Neuronal stem cell (in vitro differentiated cells): ENCODE results near the gene SMIM13.

ENCODE experiments used
- DNase-seq: peaks from one replicate; pipeline ENCODE4 v3.0.0-alpha.2; 2013; ENCODE audit warnings: low spot score
- H2AFZ ChIP-seq: one replicate; pipeline ENCODE4 v1.6.1; 2013; ENCODE audit warnings: mild to moderate bottlenecking, low read length, inconsistent platforms
- H2AK5ac ChIP-seq: 2 replicates; pipeline ENCODE4 v1.6.1; 2013; ENCODE audit warnings: low read depth, mild to moderate bottlenecking, inconsistent platforms, low read length, moderate library complexity, mixed read lengths
- H2BK120ac ChIP-seq: 2 replicates; pipeline ENCODE4 v1.6.1; 2013; ENCODE audit warnings: low read depth, mild to moderate bottlenecking, inconsistent platforms, low read length, moderate library complexity, mixed read lengths
- H2BK12ac ChIP-seq: one replicate; pipeline ENCODE4 v1.6.1; 2013; ENCODE audit warnings: low read length, inconsistent platforms
- H2BK15ac ChIP-seq: 2 replicates; pipeline ENCODE4 v1.6.1; 2013; ENCODE audit warnings: mild to moderate bottlenecking, low read length, inconsistent platforms, mixed read lengths
- H2BK5ac ChIP-seq: one replicate; pipeline ENCODE4 v1.6.1; 2013; ENCODE audit warnings: inconsistent platforms, mild to moderate bottlenecking, low read length, moderate library complexity
- H3K14ac ChIP-seq: one replicate; pipeline ENCODE4 v1.6.1; 2013; ENCODE audit warnings: low read length, inconsistent platforms
- H3K18ac ChIP-seq: 2 replicates; pipeline ENCODE4 v1.6.1; 2013; ENCODE audit warnings: low read length, inconsistent platforms
- H3K23ac ChIP-seq: 2 replicates; pipeline ENCODE4 v1.6.1; 2013; ENCODE audit warnings: low read depth, mild to moderate bottlenecking, mixed read lengths, low read length, inconsistent platforms; ENCODE audit not compliant: poor library complexity
- H3K27ac ChIP-seq: replicated peaks from 3 replicates; pipeline ENCODE4 v1.5.1; 2013; ENCODE audit warnings: low read length, inconsistent platforms
- H3K27me3 ChIP-seq, 3 experiments: 2 replicates each; pipeline ENCODE4 v1.6.1; 2013; ENCODE audit warnings: low read length in 3 of 3, mild to moderate bottlenecking in 2 of 3, inconsistent platforms in 1 of 3, low read depth in 1 of 3, mixed read lengths in 1 of 3, moderate library complexity in 1 of 3; ENCODE audit not compliant: control insufficient read depth in 3 of 3, insufficient read depth in 3 of 3
- H3K36me3 ChIP-seq, 2 donors: replicated peaks in 1 of 2; 2 replicates each; pipeline ENCODE4 v1.6.1; 2013; ENCODE audit warnings: low read length in 2 of 2; ENCODE audit not compliant: control insufficient read depth in 2 of 2, insufficient read depth in 2 of 2
- H3K4ac ChIP-seq: 2 replicates; pipeline ENCODE4 v1.6.1; 2013; ENCODE audit warnings: inconsistent platforms, mild to moderate bottlenecking, low read length, moderate library complexity
- H3K4me1 ChIP-seq, 2 donors: 1 replicate in 1 of 2; 2 replicates in 1 of 2; pipeline ENCODE4 v1.6.1; 2013; ENCODE audit warnings: low read length in 2 of 2, low read depth in 1 of 2; ENCODE audit not compliant: control insufficient read depth in 2 of 2, insufficient read depth in 1 of 2
- H3K4me2 ChIP-seq: one replicate; pipeline ENCODE4 v1.6.1; 2013; ENCODE audit warnings: mild to moderate bottlenecking, low read length, inconsistent platforms; ENCODE audit not compliant: insufficient read depth, poor library complexity, severe bottlenecking
- H3K4me3 ChIP-seq, 2 donors: 2 replicates each; pipeline ENCODE4 v1.5.1; 2013; ENCODE audit warnings: low read length in 2 of 2, mild to moderate bottlenecking in 2 of 2, inconsistent platforms in 1 of 2, moderate library complexity in 1 of 2
- H3K79me1 ChIP-seq: one replicate; pipeline ENCODE4 v1.6.1; 2013; ENCODE audit warnings: low read depth, mild to moderate bottlenecking, inconsistent platforms, low read length, moderate library complexity
- H3K9ac ChIP-seq: one replicate; pipeline ENCODE4 v1.6.1; 2013; ENCODE audit warnings: mild to moderate bottlenecking, low read depth, low read length, inconsistent platforms; ENCODE audit not compliant: poor library complexity
- H3K9me3 ChIP-seq, 2 donors: replicated peaks in 1 of 2; 2 replicates each; pipeline versions ENCODE3 to v1.6.1; 2013; ENCODE audit warnings: low read length in 2 of 2, mild to moderate bottlenecking in 2 of 2, inconsistent platforms in 1 of 2, low read depth in 1 of 2, mixed read lengths in 1 of 2, moderate library complexity in 1 of 2; ENCODE audit not compliant: control insufficient read depth in 2 of 2, insufficient read depth in 1 of 2
- H4K8ac ChIP-seq: one replicate; pipeline ENCODE4 v1.6.1; 2013; ENCODE audit warnings: low read depth, mild to moderate bottlenecking, inconsistent platforms, low read length, moderate library complexity
- H4K91ac ChIP-seq: one replicate; pipeline ENCODE4 v1.6.1; 2013; ENCODE audit warnings: low read length, low read depth, mild to moderate bottlenecking, inconsistent platforms; ENCODE audit not compliant: poor library complexity
- WGBS, 2 donors: extraction: QIAGEN DNeasy Blood & Tissue Kit; methylation state at CpG; one replicate each; pipeline ENCODE4 v1.1.7; 2013; ENCODE audit warnings: missing lambda C conversion rate in 2 of 2, mixed read lengths in 1 of 2; ENCODE audit not compliant: insufficient read length in 2 of 2, insufficient replicate concordance in 1 of 2; ENCODE audit errors: extremely low coverage in 2 of 2; 5-methylcytosine and 5-hydroxymethylcytosine counted together

SMIM13 gene

DNA sequence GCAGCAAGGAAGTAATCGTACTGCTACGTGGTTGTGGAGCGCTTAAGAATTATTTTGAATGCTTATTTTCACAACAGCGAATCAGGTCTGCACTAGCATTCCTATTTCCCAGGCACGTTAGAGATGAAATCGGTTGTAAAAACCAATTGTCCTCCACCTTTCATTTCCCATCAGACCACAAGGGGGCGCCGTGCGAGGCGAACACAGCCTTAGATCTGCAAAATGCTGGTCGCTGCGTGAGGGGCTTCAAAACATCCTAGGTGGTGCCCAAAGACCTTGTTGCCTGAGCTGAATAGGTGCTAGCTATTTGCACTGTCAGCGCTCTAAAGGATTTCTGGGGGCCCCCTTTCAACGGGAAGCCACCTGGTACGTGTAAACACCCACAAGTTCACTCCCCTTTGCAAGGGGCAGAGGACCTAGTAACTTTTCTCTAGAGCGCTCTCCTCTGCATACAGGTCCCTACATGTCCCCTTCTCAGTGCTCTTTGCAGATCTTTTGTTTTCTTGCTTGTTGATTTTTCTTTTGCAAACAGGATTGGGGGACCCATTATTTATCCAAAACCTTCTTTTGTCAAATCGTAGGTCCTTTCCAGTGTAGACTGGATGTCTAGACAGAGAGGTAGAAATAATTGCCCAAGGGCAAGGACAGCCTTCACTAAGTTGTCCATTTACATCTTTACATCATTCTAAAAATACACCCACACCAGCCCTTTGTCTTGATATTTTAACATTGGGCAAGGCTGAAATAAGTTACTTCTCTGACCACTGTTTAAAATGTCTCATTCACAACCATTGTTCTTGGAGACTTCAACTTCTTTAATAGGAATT lies 79.1 kb downstream of the SMIM13 start:
- Histone ChIP-seq H3K9ac (no peak overlapping the region), H3K18ac (peak overlapping the region; percentile 4), H3K4ac (no peak overlapping the region), H2BK15ac (no peak overlapping the region), H2BK5ac (no peak overlapping the region), H3K14ac (no peak overlapping the region), H4K91ac (no peak overlapping the region), H2AK5ac (no peak overlapping the region), H3K9me3 (peaks cover 0 to 3% of the 10 kb centered on the region in 2 donors), H3K23ac (no peak overlapping the region), H3K27ac (no peak overlapping the region), H2BK12ac (no peak overlapping the region), H3K36me3 (no peaks in the 10 kb centered on the region), H3K4me3 (no peak overlapping the region), H2AFZ (peak overlapping the region; percentile 76), H3K79me1 (no peaks in the 10 kb centered on the region), H4K8ac (no peak overlapping the region), H3K4me1 (peaks cover 2 to 8% of the 10 kb centered on the region in 2 donors), H3K4me2 (peak overlapping the region; percentile 29), H3K27me3 (no peaks in the 10 kb centered on the region), H2BK120ac (no peak overlapping the region)
- DNase-seq: peak; percentile 73
- WGBS, 2 donors: no CpG with 5 or more reads among the region's 17 CpGs

- Histone ChIP-seq H2AK5ac (peak overlapping the region; percentile 90), H3K27me3 (no peaks in the 10 kb centered on the region), H2AFZ (no peak overlapping the region), H3K36me3 (no peaks in the 10 kb centered on the region), H3K4me1 (peaks cover 2 to 6% of the 10 kb centered on the region in 2 donors), H4K8ac (no peak overlapping the region), H3K79me1 (no peaks in the 10 kb centered on the region), H3K23ac (no peak overlapping the region), H3K4me2 (no peak overlapping the region), H3K18ac (peak overlapping the region; percentile 27), H4K91ac (no peak overlapping the region), H3K4ac (no peak overlapping the region), H2BK15ac (peak overlapping the region; percentile 73), H2BK120ac (no peak overlapping the region), H3K27ac (no peak overlapping the region), H2BK5ac (no peak overlapping the region), H3K9ac (no peak overlapping the region), H3K4me3 (no peak overlapping the region), H2BK12ac (no peak overlapping the region), H3K14ac (no peak overlapping the region), H3K9me3 (peaks cover 0 to 3% of the 10 kb centered on the region in 2 donors)
- DNase-seq: no peak
- no CpG with 5 or more reads among the region's 5 CpGs for WGBS, 2 donors
Measured at GRCh38 chr6:11174242-11174611, 80.6 kb downstream of the SMIM13 start.

- no peak overlapping the region for H3K27ac ChIP-seq
Measured at GRCh38 chr6:11177271-11177670, 83.6 kb downstream of the SMIM13 start.

GRCh38 chr6:11179088-11179418 lies 85.4 kb downstream of the SMIM13 start:
- H2BK120ac ChIP-seq: no peak overlapping the region
- H3K14ac ChIP-seq: no peak overlapping the region
- WGBS, 2 donors: no CpG with 5 or more reads among the region's 6 CpGs
- H2AFZ ChIP-seq: no peak overlapping the region
- H3K9me3 ChIP-seq: peaks cover 0 to 25% of the 10 kb centered on the region in 2 donors
- H4K91ac ChIP-seq: no peak overlapping the region
- no peak overlapping the region for H3K9ac ChIP-seq
- no peak overlapping the region for H3K18ac ChIP-seq
- H2AK5ac ChIP-seq: no peak overlapping the region
- no peak overlapping the region for H3K4me3 ChIP-seq
- no peak overlapping the region for H3K23ac ChIP-seq
- no peak overlapping the region for H2BK15ac ChIP-seq
- peaks cover 2 to 5% of the 10 kb centered on the region in 2 donors for H3K4me1 ChIP-seq
- no peak overlapping the region for H4K8ac ChIP-seq
- no peak overlapping the region for H3K27ac ChIP-seq
- no peak overlapping the region for H2BK12ac ChIP-seq
- H3K36me3 ChIP-seq: peaks cover 1 to 26% of the 10 kb centered on the region in 2 donors
- no peak overlapping the region for H3K4ac ChIP-seq
- no peaks in the 10 kb centered on the region for H3K27me3 ChIP-seq
- no peak overlapping the region for H2BK5ac ChIP-seq
- no peak overlapping the region for H3K4me2 ChIP-seq
- H3K79me1 ChIP-seq: no peaks in the 10 kb centered on the region
- DNase-seq: no peak

More at GRCh38 chr6:11177271-11177670, 83.6 kb downstream of the SMIM13 start:
- no peak overlapping the region for H3K4ac ChIP-seq
- H2BK120ac ChIP-seq: no peak overlapping the region
- H3K18ac ChIP-seq: no peak overlapping the region
- H3K9me3 ChIP-seq: peaks cover 0 to 10% of the 10 kb centered on the region in 2 donors
- DNase-seq: no peak
- no peak overlapping the region for H2AK5ac ChIP-seq
- no peak overlapping the region for H3K4me2 ChIP-seq
- no peaks in the 10 kb centered on the region for H3K27me3 ChIP-seq
- no peak overlapping the region for H2BK15ac ChIP-seq
- no peak overlapping the region for H4K8ac ChIP-seq
- H3K4me1 ChIP-seq: peaks cover 7 to 8% of the 10 kb centered on the region in 2 donors
- no peak overlapping the region for H2AFZ ChIP-seq
- no peak overlapping the region for H3K4me3 ChIP-seq
- no peak overlapping the region for H2BK12ac ChIP-seq
- H3K9ac ChIP-seq: no peak overlapping the region
- WGBS, 2 donors: no CpG with 5 or more reads among the region's 1 CpG
- no peak overlapping the region for H3K23ac ChIP-seq
- no peaks in the 10 kb centered on the region for H3K79me1 ChIP-seq
- no peak overlapping the region for H3K14ac ChIP-seq
- no peak overlapping the region for H4K91ac ChIP-seq
- no peak overlapping the region for H2BK5ac ChIP-seq
- peaks cover 0 to 8% of the 10 kb centered on the region in 2 donors for H3K36me3 ChIP-seq
